Endodermal cell (in vitro differentiated cells): ENCODE measurements around the gene FCN2. TPM values are rescaled to one million over a fixed set of nuclear protein-coding genes. Genes with fewer than 3 reads are reported as not detected.

Source experiments
- DNase-seq: peaks from one replicate; pipeline ENCODE4 v3.0.0-alpha.2; 2017
- H3K27ac ChIP-seq: 2 replicates; pipeline ENCODE4 v1.5.1; 2013; ENCODE audit warnings: mild to moderate bottlenecking, low read depth, low read length, moderate library complexity
- H3K27me3 ChIP-seq: 2 replicates; pipeline ENCODE4 v1.6.1; 2013; ENCODE audit warnings: mild to moderate bottlenecking, low read length, moderate library complexity; ENCODE audit not compliant: insufficient read depth, control insufficient read depth, poor library complexity, severe bottlenecking
- H3K36me3 ChIP-seq: 2 replicates; pipeline ENCODE4 v1.7.0; 2013; ENCODE audit warnings: mild to moderate bottlenecking, low read length, moderate library complexity; ENCODE audit not compliant: control insufficient read depth, insufficient read depth
- H3K4me1 ChIP-seq: one replicate; pipeline ENCODE4 v1.7.0; 2013; ENCODE audit warnings: low read length; ENCODE audit not compliant: control insufficient read depth, insufficient read depth
- H3K4me3 ChIP-seq: 2 replicates; pipeline ENCODE4 v1.5.1; 2013; ENCODE audit warnings: mild to moderate bottlenecking, low read length, moderate library complexity
- H3K9ac ChIP-seq: 2 replicates; pipeline ENCODE4 v1.6.1; 2013; ENCODE audit warnings: mild to moderate bottlenecking, low read length, moderate library complexity; ENCODE audit not compliant: poor library complexity, severe bottlenecking; ENCODE audit errors: extremely low read depth
- H3K9me3 ChIP-seq: 2 replicates; pipeline ENCODE4 v1.6.1; 2013; ENCODE audit warnings: mild to moderate bottlenecking, low read length, moderate library complexity; ENCODE audit not compliant: control insufficient read depth
- H3K27ac Mint-ChIP-seq: 2 replicates; pipeline ENCODE4 v1.8.0; 2020; ENCODE audit warnings: mixed read lengths
- H3K27me3 Mint-ChIP-seq: 2 replicates; pipeline ENCODE4 v1.8.0; 2021; ENCODE audit warnings: mild to moderate bottlenecking, mixed read lengths; ENCODE audit not compliant: insufficient read depth
- H3K36me3 Mint-ChIP-seq: 2 replicates; pipeline ENCODE4 v1.8.0; 2020; ENCODE audit warnings: low read depth, mixed read lengths
- H3K4me1 Mint-ChIP-seq: 2 replicates; pipeline ENCODE4 v1.8.0; 2020; ENCODE audit warnings: mixed read lengths
- H3K4me3 Mint-ChIP-seq: 2 replicates; pipeline ENCODE4 v1.8.0; 2020; ENCODE audit warnings: mild to moderate bottlenecking, moderate library complexity, mixed read lengths
- H3K9me3 Mint-ChIP-seq: 2 replicates; pipeline ENCODE4 v1.8.0; 2020; ENCODE audit warnings: mild to moderate bottlenecking, mixed read lengths
- WGBS, 2 experiments: methylation state at CpG; one replicate each; pipeline versions ENCODE4 v1.1.5 to v1.1.7; 2013; ENCODE audit warnings: missing lambda C conversion rate in 2 of 2, mixed read lengths in 1 of 2; ENCODE audit not compliant: insufficient coverage in 1 of 2, insufficient read length in 1 of 2; 5-methylcytosine and 5-hydroxymethylcytosine counted together
- total RNA-seq, 2 donors: library from RNA; stranded (reverse); fragmentation: NEBNext Ultra II Directional in 1 of 2; extraction: Animal tissue kit (Norgen Biotek cat#: 25700) in 1 of 2; gene quantifications; 2 replicates in 1 of 2; 3 replicates in 1 of 2; pipeline ENCODE4 v1.2.1, GENCODE V29; 2021
- TF ChIP-seq, protein P1 (sequence below): fragments of 200-600 bp; sonication (generic); conservative IDR thresholded peaks from 2 replicates; pipeline ENCODE4 v1.5.0; 2021; ENCODE audit warnings: antibody characterized with exemption, mild to moderate bottlenecking

FCN2 gene
- total RNA-seq, 2 donors from 2014 or later, result not detected

DNA sequence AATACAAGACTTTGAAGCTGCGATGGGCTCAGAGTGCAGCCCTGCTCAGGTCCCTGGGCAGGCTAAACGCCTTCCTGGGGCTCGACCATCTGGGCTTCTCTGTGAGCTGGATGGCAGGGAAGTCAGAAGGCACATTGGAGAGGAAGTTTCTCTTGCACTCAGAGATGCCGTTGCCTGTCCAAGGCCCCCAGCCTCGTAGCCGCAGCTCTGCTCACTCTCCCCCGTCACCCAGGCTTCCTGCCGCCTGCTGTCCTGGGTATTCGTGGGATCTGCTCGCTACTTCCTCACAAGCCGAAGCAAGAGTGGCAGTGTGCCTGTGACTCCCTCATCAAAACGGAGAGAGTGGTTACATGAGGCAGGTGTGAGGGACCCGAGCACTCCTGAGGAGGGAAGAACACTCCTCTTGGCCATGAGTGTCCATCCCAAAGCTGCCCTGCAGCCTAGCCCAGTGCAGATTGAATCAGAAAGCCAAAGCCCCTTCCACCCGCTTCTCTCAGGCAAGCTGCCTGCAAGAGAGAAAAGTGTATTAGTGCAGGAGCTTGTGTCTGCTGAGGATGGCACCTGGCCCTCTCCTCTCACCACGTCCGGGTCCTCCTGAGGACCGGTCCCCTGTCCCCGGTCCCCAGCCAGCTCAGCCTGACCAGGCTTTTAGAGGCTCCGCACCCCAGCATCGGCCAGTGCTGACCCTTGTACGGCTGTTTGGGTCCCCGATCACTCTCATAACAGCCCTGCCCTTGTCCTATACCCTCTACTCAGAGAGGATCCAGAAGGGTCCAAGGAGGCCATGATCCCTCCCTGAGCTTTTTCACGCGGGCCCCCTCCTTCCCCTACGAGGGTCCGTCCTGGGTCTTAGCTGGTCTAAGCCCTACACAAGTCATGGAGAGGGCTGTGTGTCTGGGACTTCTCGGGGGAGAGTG is 7.3 kb downstream of the FCN2 start:
- TF ChIP-seq, protein P1, sequence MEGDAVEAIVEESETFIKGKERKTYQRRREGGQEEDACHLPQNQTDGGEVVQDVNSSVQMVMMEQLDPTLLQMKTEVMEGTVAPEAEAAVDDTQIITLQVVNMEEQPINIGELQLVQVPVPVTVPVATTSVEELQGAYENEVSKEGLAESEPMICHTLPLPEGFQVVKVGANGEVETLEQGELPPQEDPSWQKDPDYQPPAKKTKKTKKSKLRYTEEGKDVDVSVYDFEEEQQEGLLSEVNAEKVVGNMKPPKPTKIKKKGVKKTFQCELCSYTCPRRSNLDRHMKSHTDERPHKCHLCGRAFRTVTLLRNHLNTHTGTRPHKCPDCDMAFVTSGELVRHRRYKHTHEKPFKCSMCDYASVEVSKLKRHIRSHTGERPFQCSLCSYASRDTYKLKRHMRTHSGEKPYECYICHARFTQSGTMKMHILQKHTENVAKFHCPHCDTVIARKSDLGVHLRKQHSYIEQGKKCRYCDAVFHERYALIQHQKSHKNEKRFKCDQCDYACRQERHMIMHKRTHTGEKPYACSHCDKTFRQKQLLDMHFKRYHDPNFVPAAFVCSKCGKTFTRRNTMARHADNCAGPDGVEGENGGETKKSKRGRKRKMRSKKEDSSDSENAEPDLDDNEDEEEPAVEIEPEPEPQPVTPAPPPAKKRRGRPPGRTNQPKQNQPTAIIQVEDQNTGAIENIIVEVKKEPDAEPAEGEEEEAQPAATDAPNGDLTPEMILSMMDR, result no peak
- Mint-ChIP-seq H3K36me3 (no peaks in the 10 kb centered on the region), H3K4me3 (no peak overlapping the region), H3K4me1 (no peaks in the 10 kb centered on the region), H3K27me3 (no peaks in the 10 kb centered on the region), H3K9me3 (peaks cover 2% of the 10 kb centered on the region), H3K27ac (no peak overlapping the region)
- no peak overlapping the region for H3K27ac ChIP-seq
- 90 to 91% methylated on average over 18 to 27 of the region's 27 CpGs for WGBS, 2 experiments
- no peaks in the 10 kb centered on the region for H3K4me1 ChIP-seq
- DNase-seq, result no peak
- no peak overlapping the region for H3K9ac ChIP-seq
- H3K9me3 ChIP-seq, result no peaks in the 10 kb centered on the region
- H3K27me3 ChIP-seq, result no peaks in the 10 kb centered on the region
- H3K36me3 ChIP-seq, result no peaks in the 10 kb centered on the region
- no peak overlapping the region for H3K4me3 ChIP-seq

GRCh38 chr9:134888603-134889190 is 8.1 kb downstream of the FCN2 start:
- Mint-ChIP-seq H3K4me3 (no peak overlapping the region), H3K9me3 (peaks cover 5% of the 10 kb centered on the region), H3K27me3 (no peaks in the 10 kb centered on the region)

GRCh38 chr9:134889386-134890154 is 9.0 kb downstream of the FCN2 start:
- H3K27me3 Mint-ChIP-seq, result peaks cover 3% of the 10 kb centered on the region
- 91 to 94% methylated on average over 3 to 10 of the region's 10 CpGs for WGBS, 2 experiments
- H3K36me3 Mint-ChIP-seq, result no peaks in the 10 kb centered on the region

More at GRCh38 chr9:134888603-134889190, 8.1 kb downstream of the FCN2 start:
- H3K27ac ChIP-seq, result no peak overlapping the region
- Mint-ChIP-seq H3K27ac (no peak overlapping the region), H3K4me1 (no peaks in the 10 kb centered on the region), H3K36me3 (no peaks in the 10 kb centered on the region)
- no peaks in the 10 kb centered on the region for H3K9me3 ChIP-seq
- H3K9ac ChIP-seq, result no peak overlapping the region
- no peaks in the 10 kb centered on the region for H3K27me3 ChIP-seq
- TF ChIP-seq, protein P1, result no peak
- no peaks in the 10 kb centered on the region for H3K4me1 ChIP-seq
- 88 to 89% methylated on average over 13 to 14 of the region's 14 CpGs for WGBS, 2 experiments
- no peaks in the 10 kb centered on the region for H3K36me3 ChIP-seq
- DNase-seq, result no peak
- H3K4me3 ChIP-seq, result no peak overlapping the region

More at GRCh38 chr9:134889386-134890154, 9.0 kb downstream of the FCN2 start:
- DNase-seq, result no peak
- no peaks in the 10 kb centered on the region for H3K27me3 ChIP-seq
- H3K9ac ChIP-seq, result no peak overlapping the region
- no peak overlapping the region for H3K4me3 ChIP-seq
- no peaks in the 10 kb centered on the region for H3K4me1 ChIP-seq
- TF ChIP-seq, protein P1, result no peak
- H3K27ac ChIP-seq, result no peak overlapping the region
- Mint-ChIP-seq H3K9me3 (peaks cover 12% of the 10 kb centered on the region), H3K4me1 (no peaks in the 10 kb centered on the region), H3K4me3 (no peak overlapping the region), H3K27ac (no peak overlapping the region)
- H3K36me3 ChIP-seq, result no peaks in the 10 kb centered on the region
- H3K9me3 ChIP-seq, result peaks cover 2% of the 10 kb centered on the region
